GM12875 (cell line): ENCODE data around the gene E2F1.

Experiments used
- H3K4me3 ChIP-seq: one replicate; pipeline ENCODE4 v1.5.1; 2011; ENCODE audit warnings: low read depth, low read length, control low read depth
- CTCF ChIP-seq: IDR thresholded peaks from 2 replicates; pipeline ENCODE4 v1.5.1; 2011; ENCODE audit warnings: low read depth, mild to moderate bottlenecking, control low read depth, inconsistent platforms, low read length, moderate library complexity, borderline replicate concordance; ENCODE audit not compliant: insufficient read depth

Gene E2F1

DNA sequence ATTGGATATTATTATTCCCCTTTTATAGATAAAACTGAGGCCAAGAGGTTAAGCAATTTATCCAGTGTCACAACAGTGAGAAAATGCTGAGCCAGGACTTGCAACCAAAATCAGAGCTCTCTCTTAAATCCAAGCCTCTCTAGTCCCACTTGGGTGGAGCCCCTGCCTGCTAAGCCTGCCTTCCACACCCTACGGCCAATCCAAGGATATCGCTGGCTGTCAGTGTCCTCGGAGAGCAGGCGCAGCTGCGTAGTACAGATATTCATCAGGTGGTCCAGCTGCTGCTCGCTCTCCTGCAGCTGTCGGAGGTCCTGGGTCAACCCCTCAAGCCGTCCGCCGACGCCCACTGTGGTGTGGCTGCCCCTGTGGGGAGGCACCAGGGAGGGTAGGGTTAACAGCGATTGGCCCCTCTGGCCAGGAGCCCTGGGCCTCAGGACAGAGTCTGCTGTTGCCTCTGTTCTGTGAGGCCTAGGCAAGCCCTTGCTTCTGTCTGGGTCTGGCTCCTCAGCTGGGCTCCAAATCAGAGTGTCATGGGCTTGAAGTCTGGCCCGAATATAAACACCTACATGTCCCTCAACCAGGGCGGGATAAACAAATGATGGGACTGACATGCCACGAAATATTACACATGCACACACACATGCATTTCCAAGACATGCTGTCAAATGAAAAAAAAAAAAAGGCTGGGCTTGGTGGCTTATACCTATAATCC lies 8.0 kb downstream of the E2F1 start:
- H3K4me3 ChIP-seq = no peak overlapping the region
- TF ChIP-seq CTCF = no peak

DNA sequence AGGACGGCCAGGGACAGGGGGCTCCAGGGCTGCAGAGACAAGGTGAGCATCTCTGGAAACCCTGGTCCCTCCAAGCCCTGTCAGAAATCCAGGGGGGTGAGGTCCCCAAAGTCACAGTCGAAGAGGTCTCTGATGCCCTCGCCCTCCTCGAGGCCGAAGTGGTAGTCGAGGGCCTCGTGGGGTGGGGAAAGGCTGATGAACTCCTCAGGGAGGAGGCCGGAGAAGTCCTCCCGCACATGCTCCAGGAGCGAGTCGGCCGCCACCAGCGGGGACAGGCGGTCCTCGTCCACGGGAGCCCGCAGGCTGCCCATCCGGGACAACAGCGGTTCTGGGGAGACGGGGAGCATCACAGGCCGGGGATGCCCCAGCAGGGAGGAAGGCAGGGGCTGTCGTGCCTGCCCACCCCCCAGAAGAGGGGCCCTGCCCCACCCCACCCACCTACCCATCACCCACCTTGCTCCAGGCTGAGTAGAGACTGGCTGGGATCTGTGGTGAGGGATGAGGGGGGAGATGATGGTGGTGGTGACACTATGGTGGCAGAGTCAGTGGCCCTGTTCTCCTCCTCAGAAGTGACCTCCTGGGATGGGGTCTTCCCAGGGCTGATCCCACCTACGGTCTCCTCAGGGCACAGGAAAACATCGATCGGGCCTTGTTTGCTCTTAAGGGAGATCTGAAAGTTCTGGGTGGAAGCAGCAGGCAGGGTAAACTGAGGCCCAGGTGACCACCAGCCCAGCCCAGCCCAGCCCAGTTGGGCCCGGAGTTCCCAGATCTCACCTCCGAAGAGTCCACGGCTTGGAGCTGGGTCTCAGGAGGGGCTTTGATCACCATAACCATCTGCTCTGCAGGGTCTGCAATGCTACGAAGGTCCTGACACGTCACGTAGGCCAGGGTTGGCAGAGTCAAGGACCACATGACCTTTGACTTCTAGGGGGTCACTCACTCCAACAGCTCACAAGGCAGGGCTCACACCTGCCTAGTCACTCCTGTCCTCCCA lies 9.2 kb downstream of the E2F1 start:
- no peak for TF ChIP-seq CTCF

GRCh38 chr20:33676121-33676520 lies 10.1 kb downstream of the E2F1 start:
- no peak for TF ChIP-seq CTCF
- no peak overlapping the region for H3K4me3 ChIP-seq

More for the DNA sequence above, 9.2 kb downstream of the E2F1 start:
- H3K4me3 ChIP-seq = no peak overlapping the region

- no peak for TF ChIP-seq CTCF
- no peak overlapping the region for H3K4me3 ChIP-seq
Observed at GRCh38 chr20:33675136-33675959, 10.8 kb downstream of the E2F1 start.

- TF ChIP-seq CTCF = no peak
- H3K4me3 ChIP-seq = peak within 1 kb of the TSS; percentile 45
Observed at GRCh38 chr20:33674294-33675135, 11.7 kb downstream of the E2F1 start, which contains the start of gene NECAB3. Gene NECAB3 (minus strand): TSS chr20:33674428. CDS start chr20:33674352, 76 bp downstream.

GRCh38 chr20:33673410-33674293 lies 12.5 kb downstream of the E2F1 start:
- TF ChIP-seq CTCF = no peak
- peak overlapping the region; percentile 45 for H3K4me3 ChIP-seq
